MM.1S (cell line): ENCODE measurements around the gene REC8.

Experiments used
- DNase-seq: peaks from one replicate; pipeline ENCODE4 v3.0.0-alpha.2; 2015
- H2AFZ ChIP-seq: fragments of 300-600 bp; sonication (generic); 2 replicates; pipeline ENCODE4 v1.6.0; 2016; ENCODE audit warnings: antibody characterized with exemption, low read length
- H3F3A ChIP-seq: fragments of 300-600 bp; sonication (generic); 2 replicates; pipeline ENCODE4 v1.6.1; 2016; ENCODE audit warnings: mild to moderate bottlenecking, antibody characterized with exemption, low read length, moderate library complexity, mixed read lengths; ENCODE audit not compliant: insufficient read depth
- H3K27ac ChIP-seq: fragments of 300-600 bp; sonication (generic); 2 replicates; pipeline ENCODE4 v1.5.1; 2016; ENCODE audit warnings: mild to moderate bottlenecking, low read length
- H3K27me3 ChIP-seq: fragments of 300-600 bp; sonication (generic); replicated peaks from 2 replicates; pipeline ENCODE4 v1.6.0; 2016; ENCODE audit warnings: low read length; ENCODE audit not compliant: insufficient read depth
- H3K36me3 ChIP-seq: fragments of 300-600 bp; sonication (generic); replicated peaks from 2 replicates; pipeline ENCODE4 v1.6.1; 2016; ENCODE audit warnings: mild to moderate bottlenecking, low read length, mixed read lengths; ENCODE audit not compliant: insufficient read depth
- H3K4me1 ChIP-seq: fragments of 300-600 bp; sonication (generic); 2 replicates; pipeline ENCODE4 v1.6.1; 2016; ENCODE audit warnings: low read length, mixed read lengths
- H3K4me2 ChIP-seq: fragments of 300-600 bp; sonication (generic); 2 replicates; pipeline ENCODE4 v1.6.0; 2016; ENCODE audit warnings: low read depth, low read length
- H3K4me3 ChIP-seq: fragments of 300-600 bp; sonication (generic); 2 replicates; pipeline ENCODE4 v1.5.1; 2016; ENCODE audit warnings: low read length, mixed read lengths
- H3K79me2 ChIP-seq: fragments of 300-600 bp; sonication (generic); 2 replicates; pipeline ENCODE4 v1.6.1; 2016; ENCODE audit warnings: mixed run types, low read length, mixed read lengths
- H3K9ac ChIP-seq: fragments of 300-600 bp; sonication (generic); 2 replicates; pipeline ENCODE4 v1.6.1; 2016; ENCODE audit warnings: low read length, mixed read lengths
- H3K9me2 ChIP-seq: fragments of 300-600 bp; sonication (generic); replicated peaks from 2 replicates; pipeline ENCODE4 v1.6.1; 2016; ENCODE audit warnings: mild to moderate bottlenecking, low read length, mixed read lengths; ENCODE audit not compliant: insufficient read depth
- H3K9me3 ChIP-seq: fragments of 300-600 bp; sonication (generic); replicated peaks from 2 replicates; pipeline ENCODE4 v1.6.1; 2016; ENCODE audit warnings: mild to moderate bottlenecking, low read length, mixed read lengths; ENCODE audit not compliant: insufficient read depth
- H4K20me1 ChIP-seq: fragments of 300-600 bp; sonication (generic); 2 replicates; pipeline ENCODE4 v1.6.1; 2016; ENCODE audit warnings: mild to moderate bottlenecking, low read length, moderate library complexity, mixed read lengths; ENCODE audit not compliant: insufficient read depth
- CTCF ChIP-seq: fragments of 300-600 bp; sonication (generic); IDR thresholded peaks from 2 replicates; pipeline ENCODE4 v1.5.1; 2016; ENCODE audit warnings: antibody characterized with exemption, low read length, mixed read lengths
- EZH2 ChIP-seq: fragments of 300-600 bp; sonication (generic); optimal IDR thresholded peaks from 2 replicates; pipeline ENCODE3; 2017; ENCODE audit warnings: low read depth, mild to moderate bottlenecking, antibody characterized with exemption, low read length, mixed read lengths
- EZH2phosphoT487 ChIP-seq: fragments of 300-600 bp; sonication (generic); IDR thresholded peaks from 2 replicates; pipeline ENCODE4 v1.6.1; 2018; ENCODE audit warnings: antibody characterized with exemption, low read length

REC8 gene

GRCh38 chr14:24164518-24164991 lies 7.3 kb upstream of the REC8 start:
- Histone ChIP-seq H3K4me2 (no peak overlapping the region), H4K20me1 (no peaks in the 10 kb centered on the region), H3K9me3 (no peaks in the 10 kb centered on the region), H3F3A (no peaks in the 10 kb centered on the region), H3K4me3 (no peak overlapping the region), H3K79me2 (peaks cover 12% of the 10 kb centered on the region), H3K36me3 (no peaks in the 10 kb centered on the region), H3K27ac (no peak overlapping the region), H3K4me1 (no peaks in the 10 kb centered on the region), H3K27me3 (no peaks in the 10 kb centered on the region), H2AFZ (no peak overlapping the region), H3K9ac (no peak overlapping the region), H3K9me2 (no peaks in the 10 kb centered on the region)
- no peak for TF ChIP-seq EZH2
- TF ChIP-seq CTCF: no peak
- no peak for TF ChIP-seq EZH2phosphoT487
- no peak for DNase-seq

- no peak for TF ChIP-seq CTCF
- TF ChIP-seq EZH2phosphoT487: no peak
- TF ChIP-seq EZH2: no peak
Measured at GRCh38 chr14:24165785-24166184, 6.1 kb upstream of the REC8 start.

GRCh38 chr14:24167469-24168114 lies 4.3 kb upstream of the REC8 start:
- H3K4me1 ChIP-seq: no peaks in the 10 kb centered on the region
- H4K20me1 ChIP-seq: no peaks in the 10 kb centered on the region
- DNase-seq: no peak
- H3K4me2 ChIP-seq: no peak overlapping the region
- H3K27me3 ChIP-seq: no peaks in the 10 kb centered on the region
- TF ChIP-seq EZH2phosphoT487: no peak
- no peaks in the 10 kb centered on the region for H3K9me3 ChIP-seq
- no peak overlapping the region for H2AFZ ChIP-seq
- H3K9ac ChIP-seq: no peak overlapping the region
- no peak overlapping the region for H3K4me3 ChIP-seq
- H3F3A ChIP-seq: no peaks in the 10 kb centered on the region
- H3K27ac ChIP-seq: no peak overlapping the region
- H3K79me2 ChIP-seq: no peaks in the 10 kb centered on the region
- H3K9me2 ChIP-seq: no peaks in the 10 kb centered on the region
- no peaks in the 10 kb centered on the region for H3K36me3 ChIP-seq

More at GRCh38 chr14:24165785-24166184, 6.1 kb upstream of the REC8 start:
- Histone ChIP-seq H4K20me1 (no peaks in the 10 kb centered on the region), H3F3A (no peaks in the 10 kb centered on the region), H3K4me3 (no peak overlapping the region), H3K4me2 (no peak overlapping the region), H3K9me2 (no peaks in the 10 kb centered on the region), H3K27me3 (no peaks in the 10 kb centered on the region), H3K36me3 (no peaks in the 10 kb centered on the region), H3K4me1 (no peaks in the 10 kb centered on the region), H3K9me3 (no peaks in the 10 kb centered on the region), H3K79me2 (peaks cover 12% of the 10 kb centered on the region), H2AFZ (no peak overlapping the region), H3K9ac (no peak overlapping the region), H3K27ac (no peak overlapping the region)
- no peak for DNase-seq

- H3K4me1 ChIP-seq: no peaks in the 10 kb centered on the region
- no peak overlapping the region for H3K9ac ChIP-seq
- H3K27ac ChIP-seq: no peak overlapping the region
- DNase-seq: no peak
- no peak for TF ChIP-seq CTCF
- no peak for TF ChIP-seq EZH2
- no peak for TF ChIP-seq EZH2phosphoT487
- no peaks in the 10 kb centered on the region for H3K79me2 ChIP-seq
- H3K9me3 ChIP-seq: no peaks in the 10 kb centered on the region
- H3K9me2 ChIP-seq: no peaks in the 10 kb centered on the region
- H3K36me3 ChIP-seq: no peaks in the 10 kb centered on the region
- no peaks in the 10 kb centered on the region for H4K20me1 ChIP-seq
- H3K4me3 ChIP-seq: no peak overlapping the region
- H3K27me3 ChIP-seq: no peaks in the 10 kb centered on the region
- no peaks in the 10 kb centered on the region for H3F3A ChIP-seq
- no peak overlapping the region for H2AFZ ChIP-seq
- H3K4me2 ChIP-seq: no peak overlapping the region
Measured at GRCh38 chr14:24172261-24172860, 481 bp downstream of the REC8 start.
